Activated CD4-positive, alpha-beta T cell treated with anti-CD3 and anti-CD28 coated beads for 4 hours (primary cell): Measurements from ENCODE around the gene MYO18B.

Experiments used
- DNase-seq, 2 donors: peaks; one replicate each; pipeline ENCODE4 v3.0.0-alpha.2; 2020

Gene MYO18B

GRCh38 chr22:25827415-25827814 is 85.4 kb downstream of the MYO18B start:
- DNase-seq: no peak

GRCh38 chr22:25828422-25828821 is 86.4 kb downstream of the MYO18B start:
- DNase-seq: no peak

- DNase-seq: no peak
Observed at GRCh38 chr22:25829237-25829636, 87.2 kb downstream of the MYO18B start.

GRCh38 chr22:25829808-25830777 is 88.1 kb downstream of the MYO18B start:
- no peak for DNase-seq

GRCh38 chr22:25833091-25833490 is 91.1 kb downstream of the MYO18B start:
- DNase-seq: no peak

GRCh38 chr22:25833676-25834075 is 91.7 kb downstream of the MYO18B start:
- DNase-seq: no peak

- DNase-seq: no peak
Observed at GRCh38 chr22:25834490-25834889, 92.5 kb downstream of the MYO18B start.

- DNase-seq: no peak
Observed at GRCh38 chr22:25835348-25835747, 93.4 kb downstream of the MYO18B start.

- no peak for DNase-seq
Observed at GRCh38 chr22:25837288-25837900, 95.4 kb downstream of the MYO18B start.

GRCh38 chr22:25838960-25839741 is 97.2 kb downstream of the MYO18B start:
- no peak for DNase-seq

GRCh38 chr22:25839755-25840154 is 97.8 kb downstream of the MYO18B start:
- no peak for DNase-seq

GRCh38 chr22:25840167-25840566 is 98.2 kb downstream of the MYO18B start:
- DNase-seq: no peak

- no peak for DNase-seq
Observed at GRCh38 chr22:25840891-25841290, 98.9 kb downstream of the MYO18B start.

GRCh38 chr22:25841775-25842174 is 99.8 kb downstream of the MYO18B start:
- DNase-seq: no peak

- DNase-seq: no peak
Observed at GRCh38 chr22:25843660-25844405, 101.8 kb downstream of the MYO18B start.

- DNase-seq: no peak
Observed at GRCh38 chr22:25844601-25845000, 102.6 kb downstream of the MYO18B start.

GRCh38 chr22:25845985-25846745 is 104.2 kb downstream of the MYO18B start:
- no peak for DNase-seq

GRCh38 chr22:25847451-25847850 is 105.5 kb downstream of the MYO18B start:
- DNase-seq: no peak

- no peak for DNase-seq
Observed at GRCh38 chr22:25848954-25849353, 107.0 kb downstream of the MYO18B start.

GRCh38 chr22:25849522-25849921 is 107.5 kb downstream of the MYO18B start:
- no peak for DNase-seq

GRCh38 chr22:25852223-25852622 is 110.2 kb downstream of the MYO18B start:
- no peak for DNase-seq

- no peak for DNase-seq
Observed at GRCh38 chr22:25853078-25853477, 111.1 kb downstream of the MYO18B start.
